H1 (cell line): ENCODE results near the gene RPTOR. TPM values are rescaled to one million over a fixed set of nuclear protein-coding genes. Genes with fewer than 3 reads are reported as not detected.

Experiments
- ASH2L ChIP-seq: fragments of 200-600, 300-600 bp; sonication (generic); IDR thresholded peaks from one replicate; pipeline ENCODE4 v1.7.1; 2017; ENCODE audit warnings: low read length
- BACH1 ChIP-seq: IDR thresholded peaks from 2 replicates; pipeline ENCODE4 v1.6.1; 2012; ENCODE audit warnings: low read length, improper control_type of control experiment
- BCL11A ChIP-seq, 2 experiments: IDR thresholded peaks; one replicate each; pipeline ENCODE4 v1.6.1; 2011; ENCODE audit warnings: low read depth in 2 of 2, low read length in 2 of 2, mild to moderate bottlenecking in 2 of 2
- CBX5 ChIP-seq: fragments of 300-800, 300-1000 bp; sonication (generic); IDR thresholded peaks from 2 replicates; pipeline ENCODE4 v1.7.1; 2016; ENCODE audit warnings: antibody characterized with exemption, low read length, low read depth
- CHD1 ChIP-seq: IDR thresholded peaks from 2 replicates; pipeline ENCODE4 v1.6.1; 2012; ENCODE audit warnings: low read depth, low read length, improper control_type of control experiment
- CTCF ChIP-seq, 3 experiments: IDR thresholded peaks; 1 replicate in 2 of 3; 2 replicates in 1 of 3; pipeline versions ENCODE4 v1.5.1 to v1.6.1; 2011; ENCODE audit warnings: low read length in 3 of 3, mild to moderate bottlenecking in 3 of 3, inconsistent platforms in 2 of 3, low read depth in 1 of 3, moderate library complexity in 1 of 3; ENCODE audit not compliant: insufficient read depth in 1 of 3; ENCODE audit errors: control extremely low read depth in 1 of 3
- EGR1 ChIP-seq: IDR thresholded peaks from 2 replicates; pipeline ENCODE4 v1.6.1; 2011; ENCODE audit warnings: low read depth, low read length, borderline replicate concordance
- GTF2F1 ChIP-seq: IDR thresholded peaks from 2 replicates; pipeline ENCODE4 v1.6.1; 2012; ENCODE audit warnings: low read depth, low read length, improper control_type of control experiment, borderline replicate concordance
- HDAC2 ChIP-seq, 2 experiments: fragments of 300-600 bp in 1 of 2; sonication (generic) in 1 of 2; IDR thresholded peaks; 2 replicates each; pipeline ENCODE4 v1.6.1; 2011 to 2012; ENCODE audit warnings: low read depth in 2 of 2, low read length in 2 of 2, mild to moderate bottlenecking in 2 of 2, moderate library complexity in 2 of 2, borderline replicate concordance in 1 of 2, inconsistent platforms in 1 of 2
- HDAC6 ChIP-seq: IDR thresholded peaks from one replicate; pipeline ENCODE4 v1.7.1; 2012; ENCODE audit warnings: low read depth, mild to moderate bottlenecking, inconsistent platforms, low read length, moderate library complexity
- KDM4A ChIP-seq: IDR thresholded peaks from one replicate; pipeline ENCODE4 v1.7.1; 2012; ENCODE audit warnings: low read depth, mild to moderate bottlenecking, moderate library complexity, low read length, inconsistent platforms; ENCODE audit not compliant: severe bottlenecking
- MAFK ChIP-seq: IDR thresholded peaks from 2 replicates; pipeline ENCODE4 v1.6.1; 2012; ENCODE audit warnings: low read depth, mild to moderate bottlenecking, improper control_type of control experiment, low read length
- POLR2A ChIP-seq, 2 experiments: IDR thresholded peaks; 1 replicate in 1 of 2; 2 replicates in 1 of 2; pipeline ENCODE4 v1.6.1; 2011; ENCODE audit warnings: low read depth in 2 of 2, low read length in 2 of 2, mild to moderate bottlenecking in 2 of 2; ENCODE audit errors: control extremely low read depth in 1 of 2
- RAD21 ChIP-seq, 2 experiments: IDR thresholded peaks in 1 of 2; conservative IDR thresholded peaks in 1 of 2; 2 replicates each; pipeline ENCODE4 v1.6.1; 2011; ENCODE audit warnings: low read depth in 2 of 2, low read length in 2 of 2, improper control_type of control experiment in 1 of 2, inconsistent platforms in 1 of 2, mild to moderate bottlenecking in 1 of 2, moderate library complexity in 1 of 2
- RBBP5 ChIP-seq: IDR thresholded peaks from 2 replicates; pipeline ENCODE4 v1.7.1; 2012; ENCODE audit warnings: low read depth, mild to moderate bottlenecking, inconsistent platforms, low read length, moderate library complexity, borderline replicate concordance
- SIRT6 ChIP-seq: IDR thresholded peaks from one replicate; pipeline ENCODE4 v1.7.1; 2012; ENCODE audit warnings: low read length, inconsistent platforms
- SIX5 ChIP-seq: IDR thresholded peaks from 2 replicates; pipeline ENCODE4 v1.6.1; 2011; ENCODE audit warnings: mild to moderate bottlenecking, low read depth, low read length
- SP1 ChIP-seq: IDR thresholded peaks from 2 replicates; pipeline ENCODE4 v1.6.1; 2011; ENCODE audit warnings: low read depth, low read length
- SP4 ChIP-seq: IDR thresholded peaks from 2 replicates; pipeline ENCODE4 v1.6.1; 2012; ENCODE audit warnings: low read length, inconsistent platforms
- TAF7 ChIP-seq: optimal IDR thresholded peaks from 2 replicates; pipeline ENCODE3; 2011; ENCODE audit warnings: low read depth, mild to moderate bottlenecking, inconsistent platforms, low read length, moderate library complexity, borderline replicate concordance
- TBP ChIP-seq: IDR thresholded peaks from 2 replicates; pipeline ENCODE4 v1.6.1; 2011; ENCODE audit warnings: low read depth, low read length, improper control_type of control experiment
- TCF12 ChIP-seq: IDR thresholded peaks from 2 replicates; pipeline ENCODE4 v1.6.1; 2011; ENCODE audit warnings: low read depth, mild to moderate bottlenecking, low read length
- TEAD4 ChIP-seq: IDR thresholded peaks from 2 replicates; pipeline ENCODE4 v1.6.1; 2012; ENCODE audit warnings: low read depth, low read length, inconsistent platforms, mixed read lengths
- polyA plus RNA-seq, 7 experiments: library from polyadenylated mRNA; depleted of rRNA in 3 of 7; stranded (reverse) in 5 of 7; unstranded in 2 of 7; fragments of >200 nt in 5 of 7; fragments of 200-250 nt in 2 of 7; gene quantifications; 1 replicate in 5 of 7; 2 replicates in 1 of 7; 4 replicates in 1 of 7; pipeline versions ENCODE4 v1.2.1 to v1.2.3, GENCODE V29; 2011 to 2013; ENCODE audit warnings: missing spikeins in 2 of 7, mixed read lengths in 2 of 7
- total RNA-seq: library from RNA; stranded (reverse); fragmentation: NEBNext Ultra II Directional; extraction: Animal tissue kit (Norgen Biotek cat#: 25700); gene quantifications from 2 replicates; pipeline ENCODE4 v1.2.1, GENCODE V29; 2021
- TF ChIP-seq, protein P1 (sequence below): IDR thresholded peaks from 2 replicates; pipeline ENCODE4 v1.6.1; 2011; ENCODE audit warnings: low read length, improper control_type of control experiment

RPTOR gene
- total and polyA plus RNA-seq, 2 of the 8 experiments (the other 6 are each of a cell fraction or from before 2014, with no cell fraction given), result 6.9 to 28.7 TPM

DNA sequence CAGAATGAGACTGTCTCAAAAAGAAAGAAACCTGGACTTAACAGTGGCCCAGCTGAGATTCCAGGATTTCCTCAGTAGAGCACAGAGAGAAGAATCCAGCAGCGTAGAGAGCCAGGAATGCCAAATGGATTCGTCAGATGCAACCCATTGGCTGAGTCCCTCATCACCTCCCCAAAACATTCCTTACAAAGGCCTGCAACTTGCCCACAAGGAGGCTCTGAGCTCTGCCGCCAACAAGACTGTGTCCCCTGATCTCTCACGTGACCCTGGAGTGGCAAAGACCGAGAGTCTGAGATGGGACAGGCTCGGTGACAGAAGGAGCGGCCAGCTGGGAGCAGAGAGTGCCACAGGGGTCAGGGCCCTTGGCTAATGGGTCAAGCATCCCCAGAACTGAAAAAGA lies 440.1 kb downstream of the RPTOR start (continued):
- TF ChIP-seq, protein P1, sequence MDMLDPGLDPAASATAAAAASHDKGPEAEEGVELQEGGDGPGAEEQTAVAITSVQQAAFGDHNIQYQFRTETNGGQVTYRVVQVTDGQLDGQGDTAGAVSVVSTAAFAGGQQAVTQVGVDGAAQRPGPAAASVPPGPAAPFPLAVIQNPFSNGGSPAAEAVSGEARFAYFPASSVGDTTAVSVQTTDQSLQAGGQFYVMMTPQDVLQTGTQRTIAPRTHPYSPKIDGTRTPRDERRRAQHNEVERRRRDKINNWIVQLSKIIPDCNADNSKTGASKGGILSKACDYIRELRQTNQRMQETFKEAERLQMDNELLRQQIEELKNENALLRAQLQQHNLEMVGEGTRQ, result peak; percentile 55; the same call in 1 of the 2 replicates
- TF ChIP-seq BACH1, result no peak
- TF ChIP-seq CBX5, result no peak
- TF ChIP-seq SP1, result no peak
- TF ChIP-seq EGR1, result no peak
- no peak for TF ChIP-seq POLR2A (IDR thresholded peaks at IDR 0.05; ENCODE audit: control extremely low read depth in 1 of 2, low read depth in 2 of 2, low read length in 2 of 2)
- TF ChIP-seq TAF7, result no peak
- TF ChIP-seq HDAC6, result no peak
- TF ChIP-seq GTF2F1, result no peak
- TF ChIP-seq CHD1, result no peak
- TF ChIP-seq SIRT6, result no peak
- no peak for TF ChIP-seq TBP
- TF ChIP-seq TEAD4, result peak; percentile 81
- no peak for TF ChIP-seq MAFK
- no peak for TF ChIP-seq HDAC2 (IDR thresholded peaks at IDR 0.05; ENCODE audit: borderline replicate concordance in 1 of 2, low read depth in 2 of 2, low read length in 2 of 2)
- no peak for TF ChIP-seq ASH2L
- TF ChIP-seq RBBP5, result no peak
- TF ChIP-seq SP4, result no peak
- no peak for TF ChIP-seq RAD21 (IDR thresholded peaks at IDR 0.05 in 1 of 2, conservative IDR thresholded peaks at IDR 0.05 in 1 of 2; ENCODE audit: low read depth in 2 of 2, low read length in 2 of 2)
- TF ChIP-seq BCL11A (IDR thresholded peaks at IDR 0.05; ENCODE audit: low read depth in 2 of 2, low read length in 2 of 2), result no peak
- TF ChIP-seq SIX5, result no peak
- TF ChIP-seq KDM4A, result no peak
- TF ChIP-seq TCF12, result no peak
- peak in 1 of 3 experiments; percentile 40; a peak in 1 of 4 replicates for TF ChIP-seq CTCF (IDR thresholded peaks at IDR 0.05; ENCODE audit: control extremely low read depth in 1 of 3, insufficient read depth in 1 of 3, low read depth in 1 of 3, low read length in 3 of 3)
